PC-9 (cell line): Measurements from ENCODE around the gene PLCH2. TPM values are rescaled to one million over a fixed set of nuclear protein-coding genes. Genes with fewer than 3 reads are reported as not detected.

Experiments
- BruUV-seq: library from RNA; stranded (reverse); fragments of 400-500 nt; replicated peaks from 2 replicates; lab custom pipeline; 2021; lab: Mats Ljungman, UMichigan
- CTCF ChIA-PET: fragments of 300-600 bp; sonication (Branson Sonifier 250); formaldehyde crosslinking; loops from one replicate; lab custom pipeline; 2022; ENCODE audit warnings: antibody characterized with exemption; lab: Charles Lee
- POLR2A ChIA-PET: fragments of 300-600 bp; sonication (Branson Sonifier 250); formaldehyde crosslinking; loops from one replicate; lab custom pipeline; 2022; ENCODE audit warnings: antibody characterized with exemption; ENCODE audit not compliant: unreplicated experiment; lab: Charles Lee
- DNase-seq, 2 experiments: peaks; one replicate each; pipeline versions ENCODE4 v3.0.0 to v3.0.0-alpha.2; 2015 to 2022; ENCODE audit warnings: mixed read lengths in 1 of 2
- H2AFZ ChIP-seq: fragments of 200-600 bp; sonication (generic); 2 replicates; pipeline ENCODE4 v1.8.1; 2017; ENCODE audit warnings: antibody characterized with exemption
- H3F3A ChIP-seq: fragments of 200-600 bp; sonication (generic); 2 replicates; pipeline ENCODE4 v1.8.1; 2017; ENCODE audit warnings: antibody characterized with exemption, mild to moderate bottlenecking, low read depth; ENCODE audit not compliant: insufficient read depth
- H3K27ac ChIP-seq: fragments of 200-600 bp; sonication (generic); 2 replicates; pipeline ENCODE4 v1.6.1; 2016; ENCODE audit warnings: mixed run types
- H3K27me3 ChIP-seq: fragments of 200-600 bp; sonication (generic); 2 replicates; pipeline ENCODE4 v1.6.1; 2016; ENCODE audit warnings: low read depth, mixed run types; ENCODE audit not compliant: insufficient read depth
- H3K36me3 ChIP-seq: fragments of 200-600 bp; sonication (generic); 2 replicates; pipeline ENCODE4 v1.6.1; 2016; ENCODE audit warnings: low read depth, mixed run types
- H3K4me1 ChIP-seq: fragments of 200-600 bp; sonication (generic); replicated peaks from 2 replicates; pipeline ENCODE4 v1.6.1; 2016; ENCODE audit warnings: mixed run types; ENCODE audit not compliant: insufficient read depth
- H3K4me2 ChIP-seq: fragments of 200-600 bp; sonication (generic); 2 replicates; pipeline ENCODE4 v1.6.1; 2017; ENCODE audit warnings: mixed run types
- H3K4me3 ChIP-seq: fragments of 200-600 bp; sonication (generic); 2 replicates; pipeline ENCODE4 v1.6.1; 2016; ENCODE audit warnings: mixed run types
- H3K79me2 ChIP-seq: fragments of 200-600 bp; sonication (generic); 2 replicates; pipeline ENCODE4 v1.6.1; 2017; ENCODE audit warnings: low read depth, mixed run types
- H3K9me2 ChIP-seq: fragments of 200-600 bp; sonication (generic); 2 replicates; pipeline ENCODE4 v1.8.1; 2017; ENCODE audit warnings: mild to moderate bottlenecking; ENCODE audit not compliant: insufficient read depth
- H3K9me3 ChIP-seq: fragments of 200-600 bp; sonication (generic); 2 replicates; pipeline ENCODE4 v1.8.1; 2016; ENCODE audit warnings: low read depth; ENCODE audit not compliant: insufficient read depth
- H4K20me1 ChIP-seq: fragments of 200-600 bp; sonication (generic); 2 replicates; pipeline ENCODE4 v1.8.1; 2017; ENCODE audit not compliant: insufficient read depth
- EZH2 ChIP-seq: fragments of 200-600 bp; sonication (generic); IDR thresholded peaks from 2 replicates; pipeline ENCODE4 v1.8.0; 2017; ENCODE audit warnings: antibody characterized with exemption, low read depth
- intact Hi-C: fragments of 100-400 bp; cut with micrococcal nuclease; formaldehyde crosslinking; loops from one replicate; pipeline ENCODE4 v1.10.0; 2022; ENCODE audit not compliant: unreplicated experiment
- total RNA-seq: library from RNA; stranded (reverse); gene quantifications from 2 replicates; pipeline ENCODE4 v1.2.3, GENCODE V29; 2021
- TF ChIP-seq, protein P1 (sequence below): fragments of 200-600 bp; sonication (generic); conservative IDR thresholded peaks from 2 replicates; pipeline ENCODE4 v1.6.1; 2017; ENCODE audit warnings: mixed run types, antibody characterized with exemption, mild to moderate bottlenecking, moderate library complexity

Gene PLCH2
- total RNA-seq, 1 experiment from 2014 or later, result 0.98 TPM

DNA sequence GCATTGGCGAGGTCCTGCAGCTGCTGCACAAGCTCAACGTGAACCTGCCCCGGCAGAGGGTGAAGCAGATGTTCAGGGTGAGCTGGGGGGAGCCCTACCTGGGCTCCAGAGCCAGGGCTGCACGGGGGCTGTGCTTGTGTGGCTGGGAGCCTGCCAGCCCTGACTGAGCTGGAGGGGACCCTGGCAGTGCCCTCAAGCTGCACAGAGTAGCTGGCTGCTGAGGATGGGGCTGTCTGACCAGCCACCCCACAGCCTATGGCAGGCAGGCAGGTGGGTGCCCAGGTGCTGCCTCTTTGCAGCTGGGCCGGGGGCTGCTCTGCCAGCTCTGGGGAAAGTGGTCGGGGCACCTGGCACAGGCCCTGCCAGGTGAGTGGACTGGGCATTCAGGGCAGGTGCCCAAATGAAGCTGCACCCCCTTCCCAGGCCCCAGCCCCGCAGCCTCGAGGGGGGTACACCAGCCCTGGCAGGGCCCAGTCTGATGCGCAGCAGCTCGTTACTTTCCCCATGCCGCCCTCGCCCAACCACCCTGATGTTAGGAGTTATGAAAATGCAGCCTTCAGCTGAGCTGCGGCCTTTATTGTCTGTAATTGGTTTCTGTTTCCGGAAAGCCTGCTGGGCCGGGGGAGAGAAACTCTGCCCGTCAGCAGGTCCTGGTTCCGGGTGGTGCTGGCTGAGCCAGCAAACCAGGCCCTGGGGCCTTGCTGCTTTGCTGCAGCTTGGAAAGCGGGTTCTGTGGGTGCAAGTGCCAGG, 4.3 kb downstream of the PLCH2 start:
- Histone ChIP-seq H2AFZ (no peak overlapping the region), H3K27me3 (peaks cover 30% of the 10 kb centered on the region; the same call in 1 of the 2 replicates), H3K4me3 (no peak overlapping the region), H3K27ac (no peak overlapping the region), H3K9me2 (no peaks in the 10 kb centered on the region), H3F3A (no peaks in the 10 kb centered on the region), H3K36me3 (no peaks in the 10 kb centered on the region), H3K9me3 (no peaks in the 10 kb centered on the region), H3K4me1 (no peaks in the 10 kb centered on the region), H3K79me2 (no peaks in the 10 kb centered on the region), H3K4me2 (no peak overlapping the region), H4K20me1 (no peaks in the 10 kb centered on the region)
- CTCF ChIA-PET, result no interaction called here
- intact Hi-C loops, result no loop called here
- TF ChIP-seq, protein P1, sequence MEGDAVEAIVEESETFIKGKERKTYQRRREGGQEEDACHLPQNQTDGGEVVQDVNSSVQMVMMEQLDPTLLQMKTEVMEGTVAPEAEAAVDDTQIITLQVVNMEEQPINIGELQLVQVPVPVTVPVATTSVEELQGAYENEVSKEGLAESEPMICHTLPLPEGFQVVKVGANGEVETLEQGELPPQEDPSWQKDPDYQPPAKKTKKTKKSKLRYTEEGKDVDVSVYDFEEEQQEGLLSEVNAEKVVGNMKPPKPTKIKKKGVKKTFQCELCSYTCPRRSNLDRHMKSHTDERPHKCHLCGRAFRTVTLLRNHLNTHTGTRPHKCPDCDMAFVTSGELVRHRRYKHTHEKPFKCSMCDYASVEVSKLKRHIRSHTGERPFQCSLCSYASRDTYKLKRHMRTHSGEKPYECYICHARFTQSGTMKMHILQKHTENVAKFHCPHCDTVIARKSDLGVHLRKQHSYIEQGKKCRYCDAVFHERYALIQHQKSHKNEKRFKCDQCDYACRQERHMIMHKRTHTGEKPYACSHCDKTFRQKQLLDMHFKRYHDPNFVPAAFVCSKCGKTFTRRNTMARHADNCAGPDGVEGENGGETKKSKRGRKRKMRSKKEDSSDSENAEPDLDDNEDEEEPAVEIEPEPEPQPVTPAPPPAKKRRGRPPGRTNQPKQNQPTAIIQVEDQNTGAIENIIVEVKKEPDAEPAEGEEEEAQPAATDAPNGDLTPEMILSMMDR, result no peak
- TF ChIP-seq EZH2, result no peak
- BruUV-seq, result no TSS peak
- POLR2A ChIA-PET, result interaction anchor here (0.6 kb wide), 1 partner anchor 281 kb away, joined by 4 read pairs; no protein-coding TSS in a partner anchor
- no peak for DNase-seq

DNA sequence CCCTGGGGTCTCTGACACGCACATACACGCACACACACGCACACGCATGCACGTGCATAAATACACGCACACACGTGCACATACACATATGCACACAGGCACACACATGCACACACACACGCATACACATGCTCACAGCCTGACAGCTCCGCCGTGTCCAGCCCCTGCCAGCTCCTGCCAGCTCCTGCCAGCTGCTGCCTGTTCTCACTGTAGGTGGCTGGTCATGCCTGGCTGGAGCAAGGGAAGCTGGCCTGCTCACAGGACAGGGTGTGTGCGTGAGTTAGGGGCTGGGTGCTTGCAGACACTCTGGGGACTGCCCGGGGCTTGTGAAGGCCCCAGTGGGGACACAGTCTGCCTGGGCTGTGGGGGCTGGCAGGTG, 4.9 kb downstream of the PLCH2 start:
- ChIA-PET POLR2A (no interaction called here), CTCF (no interaction called here)
- H3K27ac ChIP-seq, result no peak overlapping the region

DNA sequence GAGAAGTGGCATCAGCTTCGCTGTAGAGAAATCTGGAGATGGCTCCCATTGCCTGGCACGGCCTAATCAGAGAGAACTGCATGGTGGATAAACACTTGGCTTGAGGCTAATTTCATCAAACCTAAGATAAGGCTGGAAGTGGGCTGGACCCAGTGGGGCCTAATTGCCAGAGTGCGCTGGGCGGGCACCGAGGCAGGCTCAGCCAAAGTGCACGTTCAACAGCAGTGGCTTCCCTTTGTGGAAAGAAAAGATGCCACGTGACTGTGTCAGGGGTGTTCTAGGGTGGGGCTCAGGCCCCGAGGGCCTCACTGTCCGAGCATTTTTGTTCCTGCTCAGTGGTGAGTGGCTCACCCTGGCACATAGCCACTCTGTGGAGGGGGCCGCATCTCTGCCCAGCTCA, 5.8 kb downstream of the PLCH2 start:
- H3K79me2 ChIP-seq, result no peaks in the 10 kb centered on the region
- H3K4me1 ChIP-seq, result no peaks in the 10 kb centered on the region
- H3K4me3 ChIP-seq, result no peak overlapping the region
- DNase-seq, result peak in 1 of 2 experiments; percentile 58
- POLR2A ChIA-PET, result no interaction called here
- H3K9me3 ChIP-seq, result no peaks in the 10 kb centered on the region
- H3K27me3 ChIP-seq, result peaks cover 17% of the 10 kb centered on the region; the same call in 1 of the 2 replicates
- no peaks in the 10 kb centered on the region for H3F3A ChIP-seq
- no peak overlapping the region for H3K4me2 ChIP-seq
- no peak overlapping the region for H2AFZ ChIP-seq
- no peaks in the 10 kb centered on the region for H3K36me3 ChIP-seq
- TF ChIP-seq, protein P1, result no peak
- TF ChIP-seq EZH2, result no peak
- no peaks in the 10 kb centered on the region for H3K9me2 ChIP-seq
- intact Hi-C loops, result no loop called here
- CTCF ChIA-PET, result no interaction called here
- H3K27ac ChIP-seq, result no peak overlapping the region
- H4K20me1 ChIP-seq, result no peaks in the 10 kb centered on the region
- no TSS peak for BruUV-seq

More for the DNA sequence above, 4.9 kb downstream of the PLCH2 start:
- Histone ChIP-seq H2AFZ (no peak overlapping the region), H4K20me1 (no peaks in the 10 kb centered on the region), H3F3A (no peaks in the 10 kb centered on the region), H3K9me2 (no peaks in the 10 kb centered on the region), H3K4me1 (no peaks in the 10 kb centered on the region), H3K27me3 (peaks cover 25% of the 10 kb centered on the region; the same call in 1 of the 2 replicates), H3K9me3 (no peaks in the 10 kb centered on the region), H3K4me2 (no peak overlapping the region), H3K36me3 (no peaks in the 10 kb centered on the region), H3K4me3 (no peak overlapping the region), H3K79me2 (no peaks in the 10 kb centered on the region)
- intact Hi-C loops, result no loop called here
- DNase-seq, result no peak
- no TSS peak for BruUV-seq
- no peak for TF ChIP-seq EZH2
- TF ChIP-seq, protein P1, result no peak
